K562 (cell line): ENCODE results near the gene GIMAP7.

Source experiments
- ARNT ChIP-seq, 2 experiments: fragments of 450-650 bp; IDR thresholded peaks; 2 replicates each; pipeline ENCODE4 v1.6.1; 2016; ENCODE audit warnings: mild to moderate bottlenecking in 1 of 2
- BHLHE40 ChIP-seq: IDR thresholded peaks from 2 replicates; pipeline ENCODE4 v1.6.1; 2011; ENCODE audit warnings: low read length, improper control_type of control experiment
- CBFB ChIP-seq: sonication (generic); formaldehyde crosslinking; IDR thresholded peaks from 2 replicates; pipeline ENCODE4 v1.4.0; 2020; ENCODE audit warnings: mild to moderate bottlenecking, missing genetic modification reagents
- HDAC6 ChIP-seq: IDR thresholded peaks from 2 replicates; pipeline ENCODE4 v1.6.1; 2012; ENCODE audit warnings: low read depth, mild to moderate bottlenecking, control low read depth, inconsistent platforms, low read length, moderate library complexity
- HLTF ChIP-seq: fragments of 450-650 bp; IDR thresholded peaks from 2 replicates; pipeline ENCODE4 v1.6.1; 2016
- MYNN ChIP-seq, 2 experiments: sonication (generic); formaldehyde crosslinking in 1 of 2; IDR thresholded peaks; 2 replicates each; pipeline versions ENCODE4 v1.5.0 to v1.6.1; 2016 to 2020; ENCODE audit warnings: antibody characterized with exemption in 1 of 2, missing genetic modification reagents in 1 of 2
- NCOA2 ChIP-seq, 2 experiments: fragments of 450-650 bp; IDR thresholded peaks; 2 replicates each; pipeline ENCODE4 v1.6.1; 2018; ENCODE audit warnings: mild to moderate bottlenecking in 2 of 2, moderate library complexity in 1 of 2; ENCODE audit not compliant: partially characterized antibody in 2 of 2
- TAF15 ChIP-seq: fragments of 200-400 bp; formaldehyde crosslinking; IDR thresholded peaks from 2 replicates; pipeline ENCODE4 v1.6.1; 2017; ENCODE audit warnings: mild to moderate bottlenecking, low read depth, low read length, moderate library complexity
- TEAD2 ChIP-seq: fragments of 450-650 bp; IDR thresholded peaks from 2 replicates; pipeline ENCODE4 v1.6.1; 2016; ENCODE audit warnings: missing genetic modification characterization, control low read depth, missing compliant biosample characterization
- ZNF232 ChIP-seq: sonication (generic); formaldehyde crosslinking; IDR thresholded peaks from 2 replicates; pipeline ENCODE4 v1.8.0; 2022; ENCODE audit warnings: mild to moderate bottlenecking, missing genetic modification reagents
- TF ChIP-seq, protein P1 (sequence below): fragments of 200-600 bp; sonication (generic); IDR thresholded peaks from one replicate; pipeline ENCODE4 v1.6.1; 2012; ENCODE audit warnings: mild to moderate bottlenecking, low read depth, low read length, inconsistent platforms
- TF ChIP-seq, protein P2 (sequence below): fragments of 250-450 bp; sonication (Bioruptor Pico); IDR thresholded peaks from 2 replicates; pipeline ENCODE4 v1.8.0; 2022; ENCODE audit warnings: moderate library complexity, mild to moderate bottlenecking, inconsistent platforms

DNA sequence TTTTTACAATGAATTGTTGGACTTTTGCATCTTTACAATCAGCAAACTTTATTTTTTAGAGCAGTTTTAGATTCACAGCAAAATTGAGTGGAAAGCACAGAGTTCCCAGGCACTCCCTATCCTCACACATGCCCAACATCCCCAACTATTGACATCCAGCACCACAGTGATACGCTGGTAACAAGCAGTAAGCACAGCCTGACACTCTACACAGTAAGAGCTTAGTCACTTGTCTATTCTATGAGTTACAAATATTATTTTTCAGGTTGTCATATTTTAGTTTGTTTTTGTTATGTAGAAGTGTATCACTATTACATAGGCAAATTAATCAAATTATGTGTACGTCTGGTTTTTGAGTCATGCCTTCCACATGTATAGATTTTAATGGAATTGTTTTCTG, 27.0 kb upstream of the GIMAP7 start:
- TF ChIP-seq CBFB (no peak), NCOA2 (IDR thresholded peaks at IDR 0.05; ENCODE audit: partially characterized antibody in 2 of 2) (no peak), HLTF (no peak), ZNF232 (CRISPR knock-in tag) (no peak), TEAD2 (tag) (no peak), ARNT (IDR thresholded peaks at IDR 0.05) (no peak), MYNN (IDR thresholded peaks at IDR 0.05) (no peak), MYNN (CRISPR knock-in tag; IDR thresholded peaks at IDR 0.05) (no peak), TAF15 (no peak), HDAC6 (no peak), BHLHE40 (no peak)
- TF ChIP-seq, protein P1, sequence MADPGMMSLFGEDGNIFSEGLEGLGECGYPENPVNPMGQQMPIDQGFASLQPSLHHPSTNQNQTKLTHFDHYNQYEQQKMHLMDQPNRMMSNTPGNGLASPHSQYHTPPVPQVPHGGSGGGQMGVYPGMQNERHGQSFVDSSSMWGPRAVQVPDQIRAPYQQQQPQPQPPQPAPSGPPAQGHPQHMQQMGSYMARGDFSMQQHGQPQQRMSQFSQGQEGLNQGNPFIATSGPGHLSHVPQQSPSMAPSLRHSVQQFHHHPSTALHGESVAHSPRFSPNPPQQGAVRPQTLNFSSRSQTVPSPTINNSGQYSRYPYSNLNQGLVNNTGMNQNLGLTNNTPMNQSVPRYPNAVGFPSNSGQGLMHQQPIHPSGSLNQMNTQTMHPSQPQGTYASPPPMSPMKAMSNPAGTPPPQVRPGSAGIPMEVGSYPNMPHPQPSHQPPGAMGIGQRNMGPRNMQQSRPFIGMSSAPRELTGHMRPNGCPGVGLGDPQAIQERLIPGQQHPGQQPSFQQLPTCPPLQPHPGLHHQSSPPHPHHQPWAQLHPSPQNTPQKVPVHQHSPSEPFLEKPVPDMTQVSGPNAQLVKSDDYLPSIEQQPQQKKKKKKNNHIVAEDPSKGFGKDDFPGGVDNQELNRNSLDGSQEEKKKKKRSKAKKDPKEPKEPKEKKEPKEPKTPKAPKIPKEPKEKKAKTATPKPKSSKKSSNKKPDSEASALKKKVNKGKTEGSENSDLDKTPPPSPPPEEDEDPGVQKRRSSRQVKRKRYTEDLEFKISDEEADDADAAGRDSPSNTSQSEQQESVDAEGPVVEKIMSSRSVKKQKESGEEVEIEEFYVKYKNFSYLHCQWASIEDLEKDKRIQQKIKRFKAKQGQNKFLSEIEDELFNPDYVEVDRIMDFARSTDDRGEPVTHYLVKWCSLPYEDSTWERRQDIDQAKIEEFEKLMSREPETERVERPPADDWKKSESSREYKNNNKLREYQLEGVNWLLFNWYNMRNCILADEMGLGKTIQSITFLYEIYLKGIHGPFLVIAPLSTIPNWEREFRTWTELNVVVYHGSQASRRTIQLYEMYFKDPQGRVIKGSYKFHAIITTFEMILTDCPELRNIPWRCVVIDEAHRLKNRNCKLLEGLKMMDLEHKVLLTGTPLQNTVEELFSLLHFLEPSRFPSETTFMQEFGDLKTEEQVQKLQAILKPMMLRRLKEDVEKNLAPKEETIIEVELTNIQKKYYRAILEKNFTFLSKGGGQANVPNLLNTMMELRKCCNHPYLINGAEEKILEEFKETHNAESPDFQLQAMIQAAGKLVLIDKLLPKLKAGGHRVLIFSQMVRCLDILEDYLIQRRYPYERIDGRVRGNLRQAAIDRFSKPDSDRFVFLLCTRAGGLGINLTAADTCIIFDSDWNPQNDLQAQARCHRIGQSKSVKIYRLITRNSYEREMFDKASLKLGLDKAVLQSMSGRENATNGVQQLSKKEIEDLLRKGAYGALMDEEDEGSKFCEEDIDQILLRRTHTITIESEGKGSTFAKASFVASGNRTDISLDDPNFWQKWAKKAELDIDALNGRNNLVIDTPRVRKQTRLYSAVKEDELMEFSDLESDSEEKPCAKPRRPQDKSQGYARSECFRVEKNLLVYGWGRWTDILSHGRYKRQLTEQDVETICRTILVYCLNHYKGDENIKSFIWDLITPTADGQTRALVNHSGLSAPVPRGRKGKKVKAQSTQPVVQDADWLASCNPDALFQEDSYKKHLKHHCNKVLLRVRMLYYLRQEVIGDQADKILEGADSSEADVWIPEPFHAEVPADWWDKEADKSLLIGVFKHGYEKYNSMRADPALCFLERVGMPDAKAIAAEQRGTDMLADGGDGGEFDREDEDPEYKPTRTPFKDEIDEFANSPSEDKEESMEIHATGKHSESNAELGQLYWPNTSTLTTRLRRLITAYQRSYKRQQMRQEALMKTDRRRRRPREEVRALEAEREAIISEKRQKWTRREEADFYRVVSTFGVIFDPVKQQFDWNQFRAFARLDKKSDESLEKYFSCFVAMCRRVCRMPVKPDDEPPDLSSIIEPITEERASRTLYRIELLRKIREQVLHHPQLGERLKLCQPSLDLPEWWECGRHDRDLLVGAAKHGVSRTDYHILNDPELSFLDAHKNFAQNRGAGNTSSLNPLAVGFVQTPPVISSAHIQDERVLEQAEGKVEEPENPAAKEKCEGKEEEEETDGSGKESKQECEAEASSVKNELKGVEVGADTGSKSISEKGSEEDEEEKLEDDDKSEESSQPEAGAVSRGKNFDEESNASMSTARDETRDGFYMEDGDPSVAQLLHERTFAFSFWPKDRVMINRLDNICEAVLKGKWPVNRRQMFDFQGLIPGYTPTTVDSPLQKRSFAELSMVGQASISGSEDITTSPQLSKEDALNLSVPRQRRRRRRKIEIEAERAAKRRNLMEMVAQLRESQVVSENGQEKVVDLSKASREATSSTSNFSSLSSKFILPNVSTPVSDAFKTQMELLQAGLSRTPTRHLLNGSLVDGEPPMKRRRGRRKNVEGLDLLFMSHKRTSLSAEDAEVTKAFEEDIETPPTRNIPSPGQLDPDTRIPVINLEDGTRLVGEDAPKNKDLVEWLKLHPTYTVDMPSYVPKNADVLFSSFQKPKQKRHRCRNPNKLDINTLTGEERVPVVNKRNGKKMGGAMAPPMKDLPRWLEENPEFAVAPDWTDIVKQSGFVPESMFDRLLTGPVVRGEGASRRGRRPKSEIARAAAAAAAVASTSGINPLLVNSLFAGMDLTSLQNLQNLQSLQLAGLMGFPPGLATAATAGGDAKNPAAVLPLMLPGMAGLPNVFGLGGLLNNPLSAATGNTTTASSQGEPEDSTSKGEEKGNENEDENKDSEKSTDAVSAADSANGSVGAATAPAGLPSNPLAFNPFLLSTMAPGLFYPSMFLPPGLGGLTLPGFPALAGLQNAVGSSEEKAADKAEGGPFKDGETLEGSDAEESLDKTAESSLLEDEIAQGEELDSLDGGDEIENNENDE, result no peak
- TF ChIP-seq, protein P2, sequence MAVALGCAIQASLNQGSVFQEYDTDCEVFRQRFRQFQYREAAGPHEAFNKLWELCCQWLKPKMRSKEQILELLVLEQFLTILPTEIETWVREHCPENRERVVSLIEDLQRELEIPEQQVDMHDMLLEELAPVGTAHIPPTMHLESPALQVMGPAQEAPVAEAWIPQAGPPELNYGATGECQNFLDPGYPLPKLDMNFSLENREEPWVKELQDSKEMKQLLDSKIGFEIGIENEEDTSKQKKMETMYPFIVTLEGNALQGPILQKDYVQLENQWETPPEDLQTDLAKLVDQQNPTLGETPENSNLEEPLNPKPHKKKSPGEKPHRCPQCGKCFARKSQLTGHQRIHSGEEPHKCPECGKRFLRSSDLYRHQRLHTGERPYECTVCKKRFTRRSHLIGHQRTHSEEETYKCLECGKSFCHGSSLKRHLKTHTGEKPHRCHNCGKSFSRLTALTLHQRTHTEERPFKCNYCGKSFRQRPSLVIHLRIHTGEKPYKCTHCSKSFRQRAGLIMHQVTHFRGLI (CRISPR knock-in tag), result no peak
